Measurements from ENCODE around the gene SUSD6.

The SUSD6 gene

DNA sequence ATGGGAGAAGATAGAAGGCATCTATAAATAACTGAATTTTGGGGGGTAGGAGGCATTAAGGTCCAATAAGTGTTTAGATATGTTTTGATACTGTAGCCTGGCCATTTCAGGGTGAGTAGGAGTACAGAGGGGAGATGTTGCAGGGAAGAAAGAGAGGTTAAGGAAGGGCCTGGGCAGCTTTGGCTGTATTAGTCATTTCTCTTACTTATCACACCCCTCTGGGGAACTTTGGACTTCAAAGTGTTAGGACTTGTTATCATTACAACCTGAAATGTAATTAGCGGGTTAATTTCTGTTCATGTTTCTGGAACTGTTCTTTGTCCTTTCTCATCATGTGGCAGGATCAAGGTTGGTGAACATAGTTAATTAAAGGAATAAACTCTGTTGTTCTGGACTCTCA, 40.3 kb downstream of the SUSD6 start:
- no peak for DNase-seq

DNA sequence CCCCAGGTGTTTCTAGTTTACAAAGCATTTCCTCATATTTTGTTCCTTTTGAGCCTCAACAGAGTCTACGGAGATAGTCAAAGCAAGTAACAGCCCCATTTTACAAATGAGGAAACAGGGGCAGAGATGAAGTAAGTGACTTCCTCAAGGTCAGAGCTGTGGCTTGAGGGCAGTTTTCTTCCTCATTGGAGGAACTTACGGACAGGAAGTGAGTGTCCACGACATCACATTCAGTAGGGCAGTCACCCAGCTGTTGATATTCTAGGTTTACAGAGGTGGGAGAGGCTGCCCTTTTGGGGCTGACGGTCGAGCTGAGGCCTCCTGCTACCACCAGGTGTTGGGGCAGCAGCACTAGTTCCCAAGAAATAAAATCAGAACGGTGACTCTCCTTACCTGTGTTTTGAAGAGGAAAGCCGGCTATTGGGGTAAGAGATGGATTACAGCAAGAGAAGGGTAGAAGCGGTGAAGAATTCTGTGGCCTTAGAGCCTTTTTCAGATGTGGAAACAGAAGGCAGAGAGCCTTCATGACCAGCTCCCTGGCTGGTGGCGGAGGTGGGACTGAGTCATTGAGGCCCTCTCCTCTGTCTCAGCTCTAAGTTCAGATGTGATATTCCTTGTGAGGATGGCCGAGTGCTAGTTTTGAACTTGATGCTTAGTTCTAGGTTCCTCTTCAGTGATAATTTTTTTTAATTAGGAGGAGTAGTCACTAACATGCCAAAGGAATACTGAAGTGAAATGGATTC, 41.7 kb downstream of the SUSD6 start:
- DNase-seq, result no peak

- no peak for DNase-seq
Measured at GRCh38 chr14:69654116-69654515, 42.7 kb downstream of the SUSD6 start.

DNA sequence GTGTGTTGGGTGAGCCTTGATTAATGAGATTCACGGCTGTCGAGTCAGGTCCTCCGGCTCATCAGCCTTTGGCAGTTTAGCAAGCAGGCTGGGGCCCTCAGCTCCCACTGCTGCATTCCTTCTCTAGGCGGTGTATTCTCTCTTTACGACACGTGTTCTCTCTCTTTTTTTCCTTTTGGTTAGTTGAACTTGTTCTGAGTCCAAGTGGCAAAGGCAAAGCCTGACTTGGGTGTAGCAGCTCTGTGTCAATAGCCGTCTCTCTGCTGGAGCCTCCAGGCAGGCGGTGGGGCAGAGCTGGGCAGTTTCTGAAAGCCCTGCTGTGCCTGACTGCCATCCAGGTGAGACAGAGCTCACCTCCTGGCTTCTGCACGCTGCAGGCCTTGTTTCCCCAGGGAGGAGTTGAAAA, 46.6 kb downstream of the SUSD6 start:
- no peak for DNase-seq

GRCh38 chr14:69658664-69659261, 47.4 kb downstream of the SUSD6 start:
- no peak for DNase-seq

DNA sequence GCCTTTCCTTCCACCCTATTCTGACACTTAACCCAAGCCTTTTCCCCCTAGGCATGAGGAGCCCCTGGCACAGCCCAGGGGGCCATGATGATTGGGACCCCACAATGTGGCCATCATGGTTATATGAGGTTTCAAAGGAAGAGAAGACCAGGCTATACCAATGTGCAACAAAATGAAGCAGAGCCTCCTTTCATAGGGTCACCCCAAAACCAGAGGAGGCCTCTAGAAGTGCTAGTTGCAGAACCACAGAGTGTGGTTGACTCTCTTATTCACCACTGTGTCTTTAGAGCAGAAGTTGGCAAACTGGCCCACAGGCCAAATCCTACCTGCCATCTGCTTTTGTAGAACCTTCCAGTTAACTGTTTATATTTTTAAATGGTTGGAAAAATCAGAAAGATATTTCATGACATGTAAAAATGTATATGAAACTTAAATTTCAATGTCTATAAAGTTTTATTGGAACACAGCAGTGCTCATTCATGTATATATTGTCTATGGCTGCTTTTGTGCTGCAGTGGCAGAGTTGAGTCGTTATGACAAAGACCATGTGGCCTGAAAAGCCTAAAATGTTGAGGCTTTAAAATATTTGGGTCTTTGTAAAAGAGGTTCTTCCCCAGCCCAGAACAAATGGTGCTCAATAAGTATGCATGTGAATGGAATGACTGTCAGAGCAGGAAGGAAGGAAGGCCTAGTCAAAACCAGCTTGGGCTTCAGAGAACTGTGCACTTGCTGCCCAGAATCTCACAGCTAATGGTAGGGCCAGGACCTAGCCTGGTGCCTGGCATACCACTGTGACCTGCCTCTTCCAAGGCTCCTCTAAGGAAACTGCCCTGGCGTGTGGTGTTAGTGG, 49.2 kb downstream of the SUSD6 start:
- DNase-seq, result no peak

- no peak for DNase-seq
Measured at GRCh38 chr14:69661194-69661537, 49.8 kb downstream of the SUSD6 start.

DNA sequence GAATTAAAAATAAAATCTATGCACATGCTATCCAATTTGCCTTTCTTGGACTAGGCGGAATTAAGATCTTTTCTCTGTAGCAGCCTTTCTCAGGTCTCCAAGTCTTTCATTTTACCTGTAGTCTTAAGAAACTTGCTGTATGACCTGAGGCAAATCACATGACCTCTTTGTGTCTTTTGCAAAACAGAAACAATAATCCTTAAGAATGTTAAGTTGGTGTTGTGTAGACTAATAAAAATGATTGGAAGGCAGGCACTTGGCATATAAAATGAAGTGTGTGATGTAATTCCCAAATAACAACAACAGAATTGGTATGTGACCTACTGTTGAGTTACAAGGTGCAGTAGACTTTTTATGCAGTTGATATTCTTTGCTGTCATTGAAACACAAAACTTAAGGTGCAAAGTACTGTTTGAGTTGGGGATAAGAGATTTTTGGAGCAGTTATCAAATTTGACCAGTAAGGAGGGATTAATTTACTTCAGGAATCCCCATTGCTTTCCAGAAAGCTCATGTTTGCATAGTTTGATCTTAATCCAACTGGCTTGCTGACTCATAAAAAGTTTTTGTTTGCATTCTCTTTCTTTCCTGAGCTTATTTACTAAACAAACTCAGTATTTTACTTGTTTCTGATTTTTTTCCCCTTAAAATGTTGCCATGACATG, 51.4 kb downstream of the SUSD6 start:
- no peak for DNase-seq

DNA sequence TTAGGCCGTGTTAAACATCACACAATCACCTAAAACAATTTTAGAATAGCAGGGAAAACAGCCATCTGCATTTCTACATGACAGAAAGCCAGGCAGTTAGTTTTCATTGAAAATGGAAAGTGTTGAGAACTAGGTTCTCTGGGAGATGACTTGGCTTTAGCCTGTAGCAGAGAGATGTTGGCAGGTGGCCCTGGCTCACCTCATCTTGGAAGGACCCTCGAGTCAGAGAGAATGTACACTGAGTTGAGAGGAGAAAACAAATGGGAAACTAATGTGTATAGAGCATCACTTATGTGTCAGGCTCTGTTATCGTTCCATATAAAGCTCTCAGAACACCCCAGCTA, 51.9 kb downstream of the SUSD6 start:
- no peak for DNase-seq

- no peak for DNase-seq
Measured at GRCh38 chr14:69664265-69664664, 52.9 kb downstream of the SUSD6 start.

DNA sequence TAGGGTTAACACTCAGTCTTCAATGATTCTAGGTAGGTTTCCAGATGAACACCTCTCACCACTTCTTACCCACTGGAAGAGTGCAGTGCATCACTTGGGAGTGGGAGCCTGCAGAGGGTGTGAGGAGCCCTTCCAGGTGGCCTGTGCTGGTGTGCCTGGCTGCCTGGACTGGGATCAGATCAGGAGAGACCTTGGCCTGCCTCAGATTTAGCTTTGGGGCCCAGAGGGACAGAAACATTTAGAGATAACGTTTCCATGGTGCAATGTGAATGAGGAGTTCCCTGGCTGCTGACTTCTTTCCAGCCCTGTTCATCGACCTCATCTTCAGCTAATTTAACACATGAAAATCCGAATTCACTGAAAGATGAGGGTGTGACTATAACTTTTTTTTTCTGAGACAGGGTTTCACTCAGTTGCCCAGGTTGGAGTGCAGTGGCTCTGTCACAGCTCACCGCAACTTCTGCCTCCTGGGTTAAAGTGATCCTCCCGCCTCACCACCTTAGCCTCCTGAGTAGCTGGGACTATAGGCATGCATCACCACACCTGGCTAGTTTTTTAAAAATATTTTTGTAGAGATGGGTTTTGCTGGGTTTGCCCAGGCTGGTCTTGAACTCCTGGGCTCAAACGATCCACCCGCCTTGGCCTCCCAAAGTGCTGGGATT, 53.6 kb downstream of the SUSD6 start:
- no peak for DNase-seq

DNA sequence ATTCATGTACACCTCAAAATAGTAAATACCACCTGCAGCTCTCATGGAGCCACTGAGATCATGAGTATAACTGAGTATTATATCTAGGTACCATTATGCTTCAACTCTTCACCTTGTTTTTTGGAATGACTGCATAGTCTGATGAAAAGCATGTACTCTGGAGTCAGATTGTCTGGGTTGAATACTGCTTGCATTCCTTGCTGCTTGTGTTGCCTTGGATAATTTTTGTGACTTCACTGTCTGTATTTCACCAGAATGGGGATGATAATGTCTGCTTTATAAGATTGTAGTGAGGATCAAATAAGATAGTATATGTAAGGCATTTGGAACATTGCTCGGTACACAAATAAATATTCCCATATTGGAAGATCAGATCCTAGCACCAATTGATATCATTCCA, 54.2 kb downstream of the SUSD6 start:
- DNase-seq, result no peak

GRCh38 chr14:69666112-69666511, 54.7 kb downstream of the SUSD6 start:
- DNase-seq, result no peak

DNA sequence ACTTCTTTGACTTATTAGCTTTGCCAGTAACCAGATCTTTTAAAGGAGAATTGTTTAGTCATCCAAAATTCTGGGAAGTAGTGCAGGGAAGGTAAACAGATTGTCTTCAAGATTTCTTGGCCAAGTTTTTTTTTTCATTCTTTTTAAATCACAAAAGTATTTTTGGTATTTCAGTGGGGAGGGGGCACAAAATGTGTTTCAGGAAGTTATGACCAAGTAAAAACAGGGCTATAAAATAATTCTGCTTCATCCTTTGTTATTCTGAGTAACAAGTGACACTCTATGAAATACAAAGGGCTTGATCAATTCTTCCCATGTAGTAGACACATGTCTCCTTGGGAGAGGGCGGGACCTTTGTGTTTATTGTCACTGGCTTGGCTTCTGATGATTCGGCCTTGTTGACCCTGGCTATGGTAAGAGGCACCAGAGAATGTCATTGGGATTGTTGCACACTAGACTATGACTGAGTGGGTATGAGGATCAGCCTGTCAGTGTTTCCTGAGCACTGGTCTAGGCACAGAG, 55.4 kb downstream of the SUSD6 start:
- no peak for DNase-seq

DNA sequence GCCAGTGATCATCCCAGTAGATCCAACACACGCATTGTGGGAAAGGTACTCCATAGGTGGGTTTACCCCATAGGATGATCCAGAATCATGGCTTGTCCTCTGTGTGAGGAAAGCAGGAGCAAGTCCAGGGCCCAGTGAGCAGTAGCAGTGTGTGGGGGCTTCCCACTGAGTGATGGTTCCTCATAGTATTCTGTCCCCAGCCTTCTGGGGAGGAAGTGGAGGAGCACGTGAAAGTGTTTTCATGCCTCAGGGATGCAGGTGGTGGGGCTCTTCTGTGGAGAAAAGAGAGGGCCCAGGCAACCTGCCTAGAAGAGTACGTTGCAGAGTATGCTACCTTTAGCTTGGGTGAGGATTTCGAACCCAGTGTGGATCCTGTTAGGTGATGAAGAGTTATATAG, 56.5 kb downstream of the SUSD6 start:
- no peak for DNase-seq

GRCh38 chr14:69669375-69669774, 58.0 kb downstream of the SUSD6 start:
- no peak for DNase-seq

GRCh38 chr14:69670093-69670492, 58.7 kb downstream of the SUSD6 start:
- DNase-seq, result no peak

GRCh38 chr14:69671365-69672030, 60.1 kb downstream of the SUSD6 start:
- DNase-seq, result no peak

DNA sequence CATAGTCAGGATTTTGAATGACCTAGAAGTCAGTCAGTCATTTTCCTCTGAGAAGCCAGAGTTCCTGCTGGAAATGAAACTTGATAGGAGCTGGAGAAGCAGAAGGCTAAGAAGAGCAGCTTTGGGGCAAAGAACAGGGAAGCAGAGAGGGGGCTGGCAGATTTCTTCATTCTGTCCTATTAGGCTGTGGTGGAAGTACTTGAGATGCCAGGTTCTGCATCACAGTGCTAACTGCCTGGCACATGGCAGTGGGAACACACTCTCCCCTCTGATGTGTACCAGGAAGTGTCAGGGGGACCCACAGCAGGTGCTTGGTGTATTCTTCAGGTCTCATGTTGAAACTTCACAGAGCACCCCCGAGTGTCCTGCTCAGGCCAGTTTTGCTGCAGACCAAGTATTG, 61.0 kb downstream of the SUSD6 start:
- no peak for DNase-seq

GRCh38 chr14:69673104-69673503, 61.7 kb downstream of the SUSD6 start:
- no peak for DNase-seq

- DNase-seq, result no peak
Measured at GRCh38 chr14:69673578-69674305, 62.3 kb downstream of the SUSD6 start.

Data from CD4-positive, alpha-beta T cell treated with Interleukin-21 for 1 hour (primary cell).